Stimulated activated naive CD8-positive, alpha-beta T cell treated with anti-CD3 and anti-CD28 coated beads, Interleukin-15, Interleukin-2, amounts not matched to agents 100 U/mL and 50 U/mL, for 24 hours (primary cell): ENCODE measurements around the gene RNF121.

Experiments used
- ATAC-seq: fragments of 150-1000 bp; cut with Tn5 transposase; one replicate; pipeline ENCODE4 v1.10.0; 2021
- DNase-seq: peaks from one replicate; pipeline ENCODE4 v3.0.0; 2021

The RNF121 gene

DNA sequence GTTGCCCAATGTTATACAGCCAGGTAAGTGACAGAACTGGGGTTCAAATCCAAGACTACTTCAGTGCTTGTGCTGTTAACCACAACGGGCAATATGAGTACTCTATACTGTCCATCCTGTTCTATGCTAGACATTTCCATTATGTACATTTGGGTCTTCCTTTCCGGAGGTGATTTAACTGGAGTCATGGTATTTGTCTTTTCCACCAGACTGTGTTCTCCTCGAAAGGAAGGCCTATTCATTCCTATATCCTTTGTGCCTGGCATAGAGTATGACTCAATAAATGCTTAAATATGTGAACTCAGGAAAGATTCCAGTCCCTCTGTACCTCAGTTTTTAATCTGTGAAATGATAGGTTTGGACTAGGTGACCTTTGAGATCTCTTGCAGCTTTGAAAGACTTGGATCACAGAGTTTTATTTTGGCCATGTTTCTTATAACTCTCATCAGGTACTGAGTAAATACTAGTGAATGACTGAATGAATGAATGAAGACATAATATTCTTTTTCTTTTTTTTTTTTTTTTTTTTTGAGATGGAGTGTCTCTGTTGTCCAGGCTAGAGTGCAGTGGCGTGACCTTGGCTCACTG is 6.6 kb downstream of the RNF121 start:
- no peak for ATAC-seq
- DNase-seq, result no peak

DNA sequence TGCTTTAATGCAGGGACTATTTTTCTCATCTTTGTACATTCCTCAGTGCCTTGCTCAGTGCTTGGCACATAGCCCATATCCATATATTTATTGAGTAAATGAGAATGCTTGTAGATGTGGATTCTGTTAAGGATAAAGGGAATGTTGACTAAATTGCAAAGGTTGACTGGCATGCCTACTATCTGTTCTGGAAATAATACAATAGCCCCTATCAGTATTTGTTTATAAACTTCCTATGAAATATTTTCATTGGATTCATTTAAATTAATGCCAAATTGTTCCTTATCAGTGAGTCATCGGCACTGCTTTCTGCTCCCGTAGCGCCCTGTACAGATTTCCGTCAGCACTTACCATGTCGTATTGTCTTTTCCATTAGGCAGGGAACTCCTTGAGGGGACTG is 8.0 kb downstream of the RNF121 start:
- DNase-seq (no peak), ATAC-seq (no peak)

DNA sequence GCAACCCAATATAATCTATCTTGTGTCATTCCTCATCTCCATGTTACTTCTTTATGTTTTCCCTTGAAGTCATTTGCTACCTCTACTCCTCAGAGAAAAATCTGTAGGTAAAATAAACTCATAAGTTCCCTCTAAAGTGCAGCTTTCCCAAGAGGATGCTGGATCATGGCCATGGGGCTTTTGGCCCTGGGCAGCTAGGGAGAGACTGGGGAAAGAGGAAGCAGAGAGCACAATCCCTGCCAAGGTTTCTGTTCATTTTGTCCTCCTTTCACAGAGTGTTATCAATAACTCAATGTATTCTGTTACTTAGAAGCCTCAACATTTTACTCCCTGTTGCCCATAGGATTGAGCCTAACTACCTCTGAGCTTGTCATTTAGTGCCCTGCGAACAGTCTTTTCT is 9.0 kb downstream of the RNF121 start:
- DNase-seq (no peak), ATAC-seq (no peak)

DNA sequence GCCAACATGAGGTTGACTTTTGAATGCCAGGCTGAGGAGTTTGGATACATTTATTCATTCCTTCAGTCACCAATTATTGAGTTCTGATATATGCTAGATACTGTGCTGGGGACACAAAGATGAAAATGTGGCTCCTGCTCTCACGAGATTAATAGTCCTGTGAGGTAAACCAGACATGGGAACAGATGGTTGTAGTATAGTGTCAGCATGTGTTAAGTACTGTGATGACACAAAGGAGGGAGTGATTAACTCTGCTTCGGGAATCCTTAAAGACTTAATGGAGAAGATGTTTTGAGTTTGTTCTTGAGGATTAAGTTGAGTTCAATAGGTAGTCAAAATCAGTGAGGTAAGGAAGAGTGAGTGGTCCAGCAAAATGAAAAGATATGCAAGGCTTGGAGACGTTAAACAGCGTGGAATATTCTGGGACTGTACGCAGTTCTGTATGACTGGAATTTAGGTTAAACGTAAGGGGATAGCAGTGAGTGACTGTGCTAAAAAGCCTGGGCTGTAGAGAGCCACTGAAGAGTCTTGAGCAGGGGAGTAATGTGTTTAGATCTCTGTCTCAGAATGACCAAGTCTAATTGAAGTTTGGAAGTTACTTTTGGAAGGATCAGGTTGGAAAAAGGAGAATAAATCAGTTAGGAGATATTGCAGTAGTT is 11.8 kb downstream of the RNF121 start:
- no peak for DNase-seq
- no peak for ATAC-seq

DNA sequence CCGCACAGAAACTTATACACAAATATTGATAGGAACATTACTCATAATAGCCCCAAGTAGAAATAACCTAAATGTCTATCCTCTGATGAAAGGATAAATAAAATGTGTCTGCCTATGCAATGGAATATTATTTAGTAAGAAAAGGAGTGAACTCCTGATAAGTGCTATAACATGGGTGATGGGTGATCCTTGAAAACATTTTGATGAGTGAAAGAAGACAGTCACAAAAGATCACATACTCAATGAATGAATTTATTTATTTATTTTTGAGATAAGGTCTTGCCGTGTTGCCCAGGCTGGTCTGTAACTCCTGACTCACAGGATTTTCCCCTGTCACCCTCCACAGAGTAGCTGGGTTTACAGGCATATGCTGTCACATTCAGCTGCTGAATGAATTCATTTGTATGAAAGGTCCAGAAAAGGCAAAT is 17.3 kb downstream of the RNF121 start:
- DNase-seq, result no peak
- ATAC-seq, result peak; percentile 75

DNA sequence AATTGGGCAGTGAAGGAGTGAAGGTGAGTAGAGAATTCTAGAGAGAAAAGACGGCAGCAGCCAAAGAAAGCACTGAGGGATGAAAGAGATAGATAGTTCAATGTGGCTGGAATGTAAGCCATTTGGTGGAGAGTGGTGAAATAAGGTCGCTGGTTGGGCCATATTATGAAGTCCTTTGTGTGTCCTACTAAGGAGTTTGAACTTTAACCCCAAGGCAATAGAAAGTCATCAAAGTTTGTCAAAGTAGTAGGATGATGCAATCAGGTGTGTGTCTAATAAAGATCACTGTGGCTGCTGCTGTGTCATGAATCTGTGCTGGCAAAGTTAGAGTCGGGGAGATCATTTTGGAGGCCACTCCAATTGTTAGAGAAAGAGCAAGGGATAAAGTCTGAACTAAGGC is 18.7 kb downstream of the RNF121 start:
- no peak for ATAC-seq

DNA sequence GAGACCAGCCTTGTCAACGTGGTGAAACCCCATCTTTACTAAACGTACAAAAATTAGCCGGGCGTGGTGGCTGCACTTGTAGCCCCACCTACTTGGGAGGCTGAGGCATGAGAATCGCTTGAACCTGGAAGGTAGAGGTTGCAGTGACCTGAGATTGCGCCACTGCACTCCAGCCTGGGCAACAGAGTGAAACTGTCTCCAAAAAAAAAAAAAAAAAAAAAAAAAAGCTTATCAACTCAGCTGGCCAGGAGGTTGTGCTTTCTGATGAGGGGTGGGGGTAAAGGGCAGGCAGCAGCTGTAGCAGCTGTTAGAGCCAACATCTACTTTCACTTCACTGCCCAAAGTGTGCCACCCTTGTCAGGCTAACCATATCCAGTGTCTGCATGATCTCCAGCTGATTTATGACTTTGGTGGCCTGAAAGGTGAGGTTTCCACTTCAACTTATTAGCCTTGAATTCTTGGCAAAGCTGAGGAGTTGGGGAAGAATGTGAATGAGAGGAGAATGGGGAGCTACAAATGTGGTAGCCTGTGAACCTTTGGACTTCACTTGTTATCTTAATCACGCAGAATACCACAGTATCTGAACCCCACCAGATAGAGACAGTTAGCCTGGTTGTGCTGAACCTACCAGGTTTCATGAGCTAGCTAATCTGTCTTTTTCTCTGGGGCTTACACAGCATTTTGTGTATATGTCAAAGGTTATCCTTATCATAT is 19.6 kb downstream of the RNF121 start:
- DNase-seq (no peak), ATAC-seq (no peak)

More for the DNA sequence above, 18.7 kb downstream of the RNF121 start:
- DNase-seq, result no peak

DNA sequence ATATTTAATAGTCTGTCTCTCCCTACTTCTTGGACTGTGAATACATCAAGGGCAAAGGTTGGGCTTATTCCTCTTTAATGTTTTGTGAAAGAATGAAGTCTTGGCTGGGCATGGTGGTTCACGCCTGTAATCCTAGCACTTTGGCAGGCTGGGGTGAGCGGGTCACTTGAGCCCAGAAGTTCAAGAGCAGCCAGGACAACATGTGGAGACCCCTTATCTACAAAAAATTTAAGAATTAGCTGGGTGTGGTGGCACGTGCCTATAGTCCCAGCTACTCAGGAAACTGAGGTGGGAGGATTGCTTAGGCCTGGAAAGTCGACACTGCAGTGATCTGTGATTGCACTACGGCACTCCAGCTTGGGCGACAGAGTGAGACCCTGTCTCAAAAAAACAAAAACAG is 20.2 kb downstream of the RNF121 start:
- no peak for ATAC-seq

DNA sequence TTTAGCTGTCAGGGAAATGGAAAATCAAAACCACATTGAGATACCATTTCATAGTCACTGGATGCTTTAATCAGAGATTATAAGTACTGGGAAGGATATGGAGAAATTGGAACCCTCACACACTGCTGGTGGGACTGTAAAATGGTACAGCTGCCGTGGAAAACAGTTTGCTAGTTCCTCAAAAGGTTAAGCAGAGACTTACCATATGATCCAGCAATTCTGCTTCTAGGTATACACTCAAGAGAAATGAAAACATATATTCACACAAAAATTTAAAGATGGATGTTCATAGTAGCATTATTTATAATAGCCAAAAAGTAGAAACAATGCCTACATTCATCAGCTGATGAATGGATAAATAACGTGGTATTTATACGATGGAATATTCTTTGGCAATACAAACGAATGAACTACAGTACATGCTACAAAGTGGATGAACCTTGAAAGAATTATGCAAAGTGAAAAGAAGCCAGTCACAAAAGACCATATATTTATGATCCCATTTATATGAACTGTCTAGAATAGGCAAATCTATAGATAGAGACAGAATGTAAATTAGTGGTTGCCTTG is 23.0 kb downstream of the RNF121 start:
- ATAC-seq (no peak), DNase-seq (no peak)

More for the DNA sequence above, 20.2 kb downstream of the RNF121 start:
- DNase-seq, result no peak

DNA sequence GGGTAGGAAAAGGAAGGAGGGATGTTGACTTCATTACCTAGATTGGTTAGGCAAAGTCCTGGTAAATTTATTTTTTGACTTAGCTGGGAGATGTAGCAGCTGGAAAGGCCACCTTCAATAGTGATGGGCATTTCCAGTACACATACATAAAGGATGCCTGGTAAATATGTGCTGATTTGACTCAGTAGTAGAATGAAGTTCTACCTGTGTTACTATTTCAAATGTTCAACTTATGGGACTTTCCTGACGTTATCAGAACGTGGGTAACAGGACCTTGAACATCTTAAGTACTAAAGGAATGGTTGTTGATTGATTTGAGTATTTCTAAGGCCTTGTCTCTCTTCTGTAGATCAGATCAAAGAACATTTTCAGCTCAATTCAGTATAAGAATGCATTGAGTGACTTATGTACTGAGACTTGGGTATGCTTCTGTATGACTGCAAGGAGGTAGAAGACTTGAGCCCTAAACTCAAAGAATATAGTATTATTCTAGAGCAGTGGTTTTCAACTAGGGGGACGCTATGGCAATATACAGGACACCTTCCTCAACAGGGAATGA is 27.1 kb downstream of the RNF121 start:
- ATAC-seq (no peak), DNase-seq (no peak)

DNA sequence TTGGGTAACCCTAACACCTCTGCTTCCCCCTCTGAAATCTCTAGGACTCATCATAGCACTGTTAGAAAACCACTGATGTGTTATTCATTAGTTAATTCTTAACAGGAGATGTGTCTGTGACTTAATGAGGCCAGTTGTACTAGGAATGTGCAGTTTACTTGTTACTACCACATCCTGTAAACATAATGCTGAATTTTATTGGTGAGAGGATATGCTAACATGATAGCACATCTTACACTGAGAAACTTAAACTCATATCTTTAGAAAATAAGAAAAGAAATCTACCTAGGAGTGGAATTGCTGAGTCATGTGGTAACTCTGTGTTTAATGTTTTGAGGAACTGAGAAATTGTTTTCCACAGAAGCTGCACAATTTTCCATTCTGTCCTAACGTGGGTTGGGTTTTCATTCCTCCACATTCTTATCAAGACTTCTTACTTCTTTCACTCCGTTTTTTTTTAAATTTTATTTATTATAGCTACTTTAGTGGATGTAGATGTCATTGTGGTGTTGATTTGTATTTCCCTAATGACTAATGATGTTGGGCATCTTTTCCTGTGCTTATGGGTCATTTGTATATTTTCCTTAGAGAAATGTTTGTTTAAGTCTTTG is 33.7 kb downstream of the RNF121 start:
- ATAC-seq, result peak; percentile 85
- DNase-seq, result no peak

DNA sequence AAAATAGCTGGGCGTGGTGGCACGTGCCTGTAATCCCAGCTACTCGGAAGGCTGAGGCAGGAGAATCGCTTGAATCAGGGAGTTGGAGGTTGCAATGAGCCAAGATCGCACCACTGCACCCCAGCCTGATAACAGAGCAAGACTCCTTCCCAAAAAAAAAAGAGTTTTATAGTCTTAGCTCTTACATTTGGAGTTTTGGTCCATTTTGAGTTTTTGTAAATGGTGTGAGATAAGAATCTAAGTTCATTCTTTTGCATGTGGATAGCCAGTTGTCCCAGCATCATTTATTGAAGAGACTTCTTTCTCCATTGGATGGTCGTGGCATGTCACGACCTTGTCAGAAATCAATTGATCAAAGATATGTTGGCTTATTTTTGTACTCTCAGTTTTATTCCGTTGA is 34.6 kb downstream of the RNF121 start:
- DNase-seq, result no peak

DNA sequence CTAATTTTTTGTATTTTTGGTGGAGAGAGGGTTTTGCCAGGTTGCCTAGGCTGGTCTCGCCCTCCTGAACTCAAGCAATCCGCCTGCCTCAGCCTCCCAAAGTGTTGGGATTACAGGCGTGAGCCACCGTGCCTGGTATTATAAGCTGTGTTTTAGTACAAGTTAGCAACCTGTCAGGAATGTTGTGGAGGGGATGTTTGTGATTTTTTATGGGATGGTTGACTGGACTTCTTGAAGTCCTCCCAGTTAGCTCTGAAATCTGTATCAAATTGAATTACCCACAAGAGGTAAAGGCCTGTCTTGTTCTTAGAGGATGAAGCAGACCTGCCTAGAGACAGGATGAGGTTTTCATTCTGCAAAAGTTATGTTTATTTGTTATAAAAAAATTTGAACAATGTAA is 35.8 kb downstream of the RNF121 start:
- DNase-seq (no peak), ATAC-seq (no peak)

More for the DNA sequence above, 34.6 kb downstream of the RNF121 start:
- ATAC-seq, result no peak

DNA sequence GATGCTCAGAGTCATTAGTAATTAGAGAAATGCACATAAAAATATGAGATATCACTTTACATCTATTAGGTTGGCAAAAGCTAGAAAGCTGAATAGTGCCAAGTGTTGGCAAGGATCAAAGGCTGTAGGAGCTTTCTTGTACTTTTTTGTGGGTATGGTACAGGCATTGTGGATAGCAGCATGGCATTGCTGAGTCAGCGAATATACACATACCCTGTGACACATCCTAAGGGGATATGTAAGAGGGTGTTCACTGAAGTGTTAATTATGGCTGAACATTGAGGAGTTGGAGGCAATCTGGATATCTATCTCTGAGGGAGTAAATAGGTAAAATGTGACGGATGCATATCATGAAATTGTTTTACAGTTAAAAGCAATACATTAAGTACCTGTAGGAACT is 42.8 kb downstream of the RNF121 start:
- DNase-seq, result no peak

DNA sequence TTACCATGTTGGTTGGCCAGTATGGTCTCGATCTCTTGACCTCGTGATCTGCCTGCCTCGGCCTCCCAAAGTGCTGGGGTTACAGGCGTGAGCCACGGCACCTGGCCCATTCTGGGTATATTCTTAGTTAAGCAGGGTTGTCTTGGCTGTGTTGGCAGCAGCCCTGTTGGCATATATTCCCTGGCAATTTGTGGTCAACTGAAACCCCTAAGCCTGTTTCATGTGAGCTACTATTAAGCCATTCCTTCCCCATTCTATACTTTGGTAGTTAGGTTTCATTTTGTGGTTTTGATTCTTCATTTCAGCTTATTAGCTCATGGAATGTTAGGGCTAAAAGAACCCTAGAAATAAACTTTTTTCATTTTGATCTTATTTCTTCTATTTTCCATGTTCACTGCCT is 47.7 kb downstream of the RNF121 start:
- ATAC-seq (no peak), DNase-seq (no peak)

More for the DNA sequence above, 42.8 kb downstream of the RNF121 start:
- ATAC-seq, result no peak

DNA sequence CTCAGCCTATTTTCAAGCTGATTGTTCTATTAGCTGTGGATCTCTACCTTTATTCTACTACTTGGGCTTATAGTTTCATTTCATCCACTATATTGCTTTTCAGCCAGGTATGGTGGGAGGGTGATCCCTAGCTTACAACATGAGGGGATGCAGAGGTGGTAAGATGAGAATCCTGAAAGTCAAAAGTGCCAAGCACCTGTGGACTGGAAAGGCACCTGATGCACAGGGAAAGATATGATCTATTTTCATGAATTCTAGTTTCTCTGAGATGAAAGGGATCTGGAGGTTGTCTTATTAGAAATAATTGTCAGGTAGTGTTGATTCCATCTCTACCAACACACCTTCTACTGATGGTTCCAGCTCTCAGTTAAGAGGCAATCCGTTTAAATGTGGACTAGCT is 48.2 kb downstream of the RNF121 start:
- no peak for ATAC-seq

DNA sequence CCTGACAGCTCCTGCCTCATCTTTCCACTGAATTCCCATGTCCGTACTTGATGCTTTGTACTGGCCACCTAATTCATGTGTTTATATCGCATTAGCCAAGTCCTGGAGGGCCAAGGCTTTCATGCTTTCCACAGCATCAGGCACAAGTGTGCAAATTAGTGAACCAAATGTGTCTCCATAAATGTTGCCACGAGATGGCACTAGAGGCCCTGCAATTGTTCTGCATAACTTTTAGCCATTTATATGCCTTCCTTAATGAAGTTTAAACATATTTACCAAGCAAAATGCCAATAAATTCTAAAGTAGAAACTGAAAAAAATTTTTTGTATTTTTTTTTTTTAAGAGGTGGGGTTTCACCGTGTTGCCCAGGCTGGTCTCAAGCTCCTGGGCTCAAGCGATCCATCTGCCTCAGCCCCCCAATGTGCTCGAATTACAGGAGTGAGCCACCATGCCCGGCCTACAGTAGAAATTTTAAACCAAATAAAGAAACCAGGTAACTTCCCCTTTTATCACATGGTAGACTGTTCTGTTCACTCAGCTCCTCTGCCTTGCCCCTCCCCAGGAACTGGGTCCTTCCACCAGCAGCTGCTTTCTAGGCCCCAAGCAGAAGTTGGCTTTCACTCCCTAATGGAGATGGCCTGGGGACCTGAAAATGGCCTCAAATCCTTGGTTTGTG is 49.0 kb downstream of the RNF121 start:
- ATAC-seq, result peak; percentile 52
- peak; percentile 56 for DNase-seq

More for the DNA sequence above, 48.2 kb downstream of the RNF121 start:
- DNase-seq, result no peak

DNA sequence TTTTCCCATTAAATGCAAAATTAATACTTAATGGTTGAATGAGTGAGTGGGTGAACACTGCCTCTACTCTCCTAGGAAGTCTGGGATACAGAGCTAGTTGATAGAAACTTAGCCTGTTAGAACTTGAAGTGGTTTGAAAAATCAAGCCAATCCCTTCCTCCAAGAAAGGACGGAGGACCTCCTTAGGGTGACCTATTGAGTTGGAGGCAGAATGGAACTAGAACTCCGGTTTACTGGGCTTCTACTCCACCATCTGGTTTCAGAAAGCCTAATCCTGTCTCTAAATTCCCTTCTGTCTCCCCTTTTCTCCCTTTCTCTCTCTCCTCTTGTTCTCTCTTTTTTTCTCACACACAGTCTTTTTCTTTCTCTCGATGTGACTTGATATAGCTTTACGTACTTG is 50.2 kb downstream of the RNF121 start:
- DNase-seq (no peak), ATAC-seq (no peak)

DNA sequence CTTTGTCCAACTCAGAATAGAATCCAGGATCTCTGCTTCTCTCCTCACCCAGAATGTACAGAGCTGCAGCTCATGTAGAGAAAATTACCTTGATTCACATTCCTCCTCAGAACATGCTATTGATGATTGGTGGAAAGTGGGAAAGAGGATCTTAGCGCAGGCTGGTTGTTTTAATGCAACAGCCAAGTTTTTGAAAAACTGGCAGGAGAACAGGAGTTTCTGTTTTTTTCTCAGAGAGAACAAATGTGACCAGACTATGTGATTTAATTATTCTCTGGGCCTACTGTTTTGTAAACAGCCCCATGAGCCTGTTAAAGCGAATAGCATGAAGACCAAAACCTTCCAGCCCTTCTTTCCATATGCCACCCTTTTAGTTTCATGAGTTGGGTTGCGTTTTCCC is 50.8 kb downstream of the RNF121 start:
- no peak for ATAC-seq

DNA sequence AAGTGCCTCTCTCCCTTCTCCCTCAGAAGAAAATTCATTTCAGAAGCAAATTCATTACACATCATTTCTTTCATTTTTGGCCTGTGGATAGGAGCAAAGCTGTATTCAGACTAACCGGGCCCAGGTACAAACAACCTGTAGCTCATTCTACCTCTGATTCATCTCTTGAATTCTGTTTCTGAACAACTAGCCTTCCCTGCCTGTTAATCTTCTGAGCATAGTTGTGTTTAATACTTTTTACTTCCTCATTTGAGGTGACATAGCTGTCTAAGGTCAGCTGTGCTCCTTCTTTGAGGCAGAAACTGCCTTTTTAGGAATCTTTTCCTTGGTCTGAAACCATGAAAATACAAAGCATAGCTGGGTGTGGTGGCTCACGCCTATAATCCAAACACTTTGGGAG is 57.3 kb downstream of the RNF121 start:
- no peak for DNase-seq
- no peak for ATAC-seq

More for the DNA sequence above, 50.8 kb downstream of the RNF121 start:
- no peak for DNase-seq

DNA sequence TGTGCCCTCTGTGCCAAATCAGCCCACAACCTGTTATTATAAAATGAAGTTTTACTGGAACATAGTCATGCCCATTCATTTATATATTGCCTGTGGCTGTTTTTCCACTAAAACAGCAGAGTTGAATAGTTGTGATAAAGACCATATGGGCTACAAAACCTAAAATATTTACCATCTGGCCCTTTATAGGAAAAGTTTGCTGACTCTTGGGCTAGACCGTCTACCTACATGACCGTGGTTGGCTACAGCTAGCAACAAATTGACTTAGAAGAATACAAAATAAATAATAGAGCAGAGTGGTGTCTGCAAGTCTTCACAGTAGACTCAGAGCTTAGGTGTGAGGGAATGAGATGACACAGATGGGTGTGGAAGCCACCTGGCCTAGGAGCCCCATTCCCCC is 58.7 kb downstream of the RNF121 start:
- ATAC-seq (no peak), DNase-seq (no peak)

DNA sequence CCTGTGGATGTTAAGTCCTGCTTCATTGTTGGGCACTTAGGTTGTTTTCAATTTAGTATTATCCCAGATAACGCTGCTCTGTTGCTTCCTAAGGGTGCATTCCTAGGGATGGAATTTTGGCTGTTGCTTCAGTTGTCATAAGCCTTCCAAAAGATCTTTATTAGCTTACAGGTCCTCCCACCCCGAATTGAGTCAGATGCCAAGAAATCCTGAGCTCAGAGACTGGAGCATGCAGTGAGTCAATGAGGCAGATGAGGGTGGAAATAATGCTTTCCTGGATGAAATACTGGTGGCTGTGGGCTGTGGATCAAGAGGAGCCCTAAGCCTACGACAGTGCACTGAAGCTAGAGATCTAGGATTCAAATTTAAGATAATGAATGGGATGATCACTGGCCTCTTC is 59.2 kb downstream of the RNF121 start:
- ATAC-seq, result no peak

More for the DNA sequence above, 59.2 kb downstream of the RNF121 start:
- DNase-seq, result no peak
